ENCODE measurements around the gene KCNN3.

- TF ChIP-seq CTCF (IDR thresholded peaks at IDR 0.05; ENCODE audit: poor library complexity, severe bottlenecking) (no peak), POLR2AphosphoS5 (IDR thresholded peaks at IDR 0.05) (no peak), MXI1 (conservative IDR thresholded peaks at IDR 0.05; ENCODE audit: poor library complexity, severe bottlenecking) (no peak)
Measured at GRCh38 chr1:154802982-154803920, 66.8 kb downstream of the KCNN3 start.
